IPS-20b (cell line): ENCODE data around the gene METRN.
"Not testable (repeated sequence)": the region's sequence is repeated elsewhere in the genome, so short reads cannot be mapped to it uniquely, and the experiment has no call there.

Experiments used
- H3K27ac ChIP-seq: one replicate; pipeline ENCODE4 v1.5.1; 2013; ENCODE audit warnings: low read length
- H3K27me3 ChIP-seq: 2 replicates; pipeline ENCODE4 v1.6.1; 2013; ENCODE audit warnings: mild to moderate bottlenecking, low read length, inconsistent platforms; ENCODE audit not compliant: insufficient read depth
- H3K36me3 ChIP-seq: 2 replicates; pipeline ENCODE4 v1.6.1; 2013; ENCODE audit warnings: low read depth, mild to moderate bottlenecking, inconsistent platforms, low read length, moderate library complexity; ENCODE audit not compliant: insufficient read depth
- H3K4me1 ChIP-seq: 2 replicates; pipeline ENCODE4 v1.6.1; 2013; ENCODE audit warnings: mild to moderate bottlenecking, control low read depth, inconsistent platforms, low read length, moderate library complexity; ENCODE audit not compliant: insufficient read depth
- H3K4me3 ChIP-seq: 2 replicates; pipeline ENCODE4 v1.5.1; 2013; ENCODE audit warnings: mild to moderate bottlenecking, low read length, inconsistent platforms
- H3K9ac ChIP-seq: 2 replicates; pipeline ENCODE4 v1.6.1; 2013; ENCODE audit warnings: low read depth, mild to moderate bottlenecking, inconsistent platforms, low read length, moderate library complexity
- H3K9me3 ChIP-seq: 2 replicates; pipeline ENCODE4 v1.6.1; 2013; ENCODE audit warnings: mild to moderate bottlenecking, low read depth, low read length, inconsistent platforms; ENCODE audit not compliant: insufficient read depth

Gene METRN

GRCh38 chr16:708019-708418 is 6.9 kb upstream of the METRN start:
- Histone ChIP-seq H3K27me3 (peaks cover 74% of the 10 kb centered on the region), H3K27ac (no peak overlapping the region), H3K36me3 (no peaks in the 10 kb centered on the region), H3K9ac (no peak overlapping the region), H3K4me3 (no peak overlapping the region), H3K9me3 (no peaks in the 10 kb centered on the region), H3K4me1 (no peaks in the 10 kb centered on the region)

DNA sequence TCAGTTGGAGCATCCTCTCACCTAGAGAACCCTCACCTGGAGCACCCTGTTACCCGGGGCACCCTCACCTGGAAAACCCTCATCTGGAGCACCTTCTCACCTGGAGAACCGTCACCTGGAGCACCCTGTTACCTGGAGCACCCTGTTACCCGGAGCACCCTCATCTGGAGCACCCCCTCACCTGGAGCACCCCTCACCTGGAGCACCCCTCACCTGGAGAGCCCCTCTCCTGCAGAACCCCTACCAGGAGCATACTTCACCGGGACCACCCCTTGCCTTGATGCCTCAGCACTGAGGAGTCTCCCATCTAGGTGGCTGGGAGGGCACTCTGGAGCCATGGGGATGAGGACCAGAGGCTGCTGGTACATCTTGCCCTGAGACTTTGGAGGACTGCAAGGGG is 6.0 kb upstream of the METRN start:
- H3K4me1 ChIP-seq: no peaks in the 10 kb centered on the region
- H3K9me3 ChIP-seq: no peaks in the 10 kb centered on the region
- H3K4me3 ChIP-seq: no peak overlapping the region
- H3K9ac ChIP-seq: no peak overlapping the region
- no peaks in the 10 kb centered on the region for H3K36me3 ChIP-seq
- H3K27me3 ChIP-seq: peaks cover 71% of the 10 kb centered on the region
- H3K27ac ChIP-seq: no peak overlapping the region

DNA sequence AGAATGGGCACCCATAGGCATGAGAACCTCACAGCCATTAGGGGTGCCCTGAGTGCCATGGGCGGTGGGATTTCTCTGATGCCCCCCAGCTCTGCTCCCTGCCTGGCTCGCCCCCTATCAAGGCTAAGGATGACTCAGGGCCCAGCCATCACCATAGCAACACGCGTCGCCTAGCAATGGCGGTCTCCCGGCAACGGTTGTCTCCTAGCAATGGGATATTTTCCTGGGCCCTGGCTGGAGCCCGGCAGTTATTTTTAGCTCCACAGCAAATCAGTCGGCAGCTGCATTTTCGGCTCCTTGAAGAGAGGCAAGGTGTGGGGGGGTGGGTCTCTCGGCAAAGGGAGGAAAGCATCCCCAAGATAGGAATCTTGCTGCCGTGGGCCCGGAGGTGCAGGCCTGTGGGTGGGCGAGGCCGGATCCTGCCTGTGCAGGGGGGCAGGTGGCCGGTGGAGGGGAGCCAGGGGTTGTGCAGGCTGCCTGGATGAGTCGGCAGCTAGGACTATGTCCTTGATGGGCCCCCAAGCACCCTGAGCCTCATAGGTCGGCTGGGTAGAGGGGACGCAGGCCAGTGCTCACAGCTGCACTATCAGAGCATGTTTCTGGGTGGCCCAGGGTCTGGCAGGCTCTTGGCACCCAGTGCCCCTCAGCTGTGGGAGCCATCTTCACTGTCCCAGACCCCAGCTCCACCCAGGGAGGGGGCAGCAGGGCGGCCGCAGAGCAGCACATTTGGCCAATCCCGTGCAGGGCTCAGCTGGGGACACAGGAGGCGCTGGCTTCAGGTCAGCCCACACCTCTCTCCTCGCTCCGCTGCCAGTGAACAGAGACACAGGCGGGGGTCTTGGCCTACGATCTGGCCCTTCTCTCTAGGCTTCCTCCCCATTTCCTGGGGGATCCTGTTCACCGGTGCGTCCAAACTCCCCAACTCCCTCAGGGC is 5.1 kb upstream of the METRN start:
- H3K27ac ChIP-seq: no peak overlapping the region
- H3K4me1 ChIP-seq: no peaks in the 10 kb centered on the region
- peaks cover 70% of the 10 kb centered on the region for H3K27me3 ChIP-seq
- no peaks in the 10 kb centered on the region for H3K36me3 ChIP-seq
- H3K4me3 ChIP-seq: no peak overlapping the region
- H3K9me3 ChIP-seq: no peaks in the 10 kb centered on the region
- H3K9ac ChIP-seq: no peak overlapping the region

DNA sequence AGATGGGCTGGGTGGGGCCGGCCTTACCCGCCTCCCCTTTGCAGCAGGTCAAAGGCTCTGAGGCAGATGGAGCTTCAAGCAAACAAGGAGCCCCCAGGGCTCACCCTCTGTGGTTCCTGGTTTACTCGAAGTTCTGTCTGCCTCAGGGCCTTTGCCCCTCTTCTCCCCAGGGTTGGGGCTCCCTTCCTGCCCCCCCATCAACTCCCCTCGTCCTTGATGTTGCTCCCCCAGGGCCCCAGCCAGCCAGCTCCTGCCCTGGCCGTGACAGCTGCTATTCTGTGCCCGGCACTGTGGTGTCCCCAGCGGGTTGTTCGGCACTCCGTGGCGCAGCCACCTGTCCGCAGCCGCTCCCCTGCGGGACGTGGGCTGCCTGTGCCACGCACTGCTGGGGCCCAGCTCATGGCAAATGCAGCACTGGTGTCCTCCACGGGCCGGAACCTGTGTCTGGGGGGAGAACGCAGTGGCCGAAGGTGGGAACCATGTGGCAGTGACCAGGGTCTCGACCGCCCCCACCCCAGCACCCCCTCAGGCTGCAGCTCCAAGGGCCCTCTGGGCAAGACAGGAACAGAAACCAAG is 4.3 kb upstream of the METRN start:
- Histone ChIP-seq H3K27me3 (peaks cover 71% of the 10 kb centered on the region), H3K4me3 (no peak overlapping the region), H3K9me3 (no peaks in the 10 kb centered on the region), H3K9ac (no peak overlapping the region), H3K27ac (no peak overlapping the region), H3K36me3 (no peaks in the 10 kb centered on the region), H3K4me1 (no peaks in the 10 kb centered on the region)

DNA sequence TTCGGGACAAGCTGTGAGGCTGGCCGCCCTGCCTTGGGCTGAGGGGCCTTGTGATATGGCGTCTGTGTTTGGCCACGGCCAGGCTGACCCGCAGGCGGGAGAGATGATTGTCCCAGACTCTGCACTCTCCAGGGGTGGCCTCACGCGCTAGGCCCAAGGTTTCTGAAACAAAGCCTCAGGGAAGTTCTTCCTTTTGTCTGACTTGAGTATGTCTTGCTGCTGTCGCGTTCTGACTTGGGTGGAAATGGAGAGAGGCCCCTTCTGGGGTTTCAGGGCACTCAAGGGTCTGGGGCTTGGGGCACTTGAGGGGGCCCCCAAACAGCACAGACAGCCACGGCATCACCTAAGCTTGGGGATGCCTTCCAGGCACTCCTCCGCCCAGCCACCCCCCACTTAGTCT is 3.8 kb upstream of the METRN start:
- Histone ChIP-seq H3K27me3 (peaks cover 74% of the 10 kb centered on the region), H3K9me3 (no peaks in the 10 kb centered on the region), H3K9ac (no peak overlapping the region), H3K4me1 (peaks cover 2% of the 10 kb centered on the region; the same call in 1 of the 2 replicates), H3K36me3 (no peaks in the 10 kb centered on the region), H3K27ac (no peak overlapping the region), H3K4me3 (no peak overlapping the region)

DNA sequence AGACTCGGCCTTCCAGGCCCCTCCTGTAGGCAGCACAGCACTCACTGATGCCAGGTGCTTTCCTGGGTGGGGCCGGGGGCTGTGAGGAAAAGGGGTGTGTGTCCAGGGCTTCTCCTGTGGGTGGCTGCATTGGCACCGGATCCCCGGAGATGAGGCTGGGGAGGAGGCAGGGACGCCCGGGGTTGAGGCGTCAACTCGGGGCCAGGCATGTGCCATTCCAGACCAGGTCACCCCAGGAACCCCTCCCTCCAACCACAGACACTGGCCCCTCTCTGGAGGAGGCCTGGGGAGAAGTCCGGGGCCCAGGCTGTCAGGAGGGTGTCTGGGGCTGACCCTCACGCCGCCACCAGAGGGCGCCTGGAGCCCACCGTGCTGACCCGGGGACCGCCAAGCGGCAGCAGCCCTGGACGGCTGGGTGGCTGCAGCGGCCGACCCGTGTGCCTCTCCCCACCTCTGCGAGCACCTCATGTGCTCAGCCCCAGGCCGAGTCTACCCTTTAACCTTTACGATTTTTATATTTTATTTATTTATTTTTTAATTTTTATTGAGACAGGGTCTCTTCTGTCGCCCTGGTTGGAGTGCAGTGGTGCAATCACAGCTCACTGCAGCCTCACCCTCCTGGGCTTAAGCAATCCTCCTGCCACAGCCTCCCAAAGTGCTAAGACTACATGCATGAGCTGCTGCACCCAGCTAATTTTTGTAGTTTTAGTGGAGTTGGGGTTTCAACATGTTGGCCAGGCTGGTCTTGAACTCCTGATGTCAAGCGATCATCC is 3.2 kb upstream of the METRN start:
- Histone ChIP-seq H3K9me3 (no peaks in the 10 kb centered on the region), H3K9ac (no peak overlapping the region), H3K4me3 (no peak overlapping the region), H3K27ac (no peak overlapping the region), H3K27me3 (peaks cover 74% of the 10 kb centered on the region), H3K36me3 (no peaks in the 10 kb centered on the region), H3K4me1 (peaks cover 3% of the 10 kb centered on the region; the same call in 1 of the 2 replicates)

DNA sequence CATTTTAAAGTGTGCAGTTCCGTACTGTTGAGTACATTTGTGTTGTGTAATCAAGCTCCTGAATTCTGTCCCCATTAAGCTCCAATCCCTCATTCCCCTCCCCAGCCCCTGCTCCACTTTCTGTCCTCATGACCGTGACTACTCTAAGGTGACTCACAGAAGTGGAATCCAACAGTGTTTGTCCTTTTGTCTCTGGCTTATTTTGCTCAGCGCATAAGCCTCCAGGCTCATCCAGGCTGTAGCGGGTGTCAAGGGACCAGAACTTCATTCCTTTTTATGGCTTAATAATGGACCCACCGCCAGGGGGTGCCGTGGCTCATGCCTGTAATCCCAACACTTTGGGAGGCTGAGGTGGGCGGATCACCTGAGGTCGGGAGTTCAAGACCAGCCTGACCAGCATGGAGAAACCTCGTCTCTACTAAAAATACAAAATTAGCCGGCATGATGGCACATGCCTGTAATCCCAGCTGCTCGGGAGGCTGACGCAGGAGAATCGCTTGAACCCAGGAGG is 2.1 kb upstream of the METRN start:
- H3K27me3 ChIP-seq: peaks cover 73% of the 10 kb centered on the region
- not testable (repeated sequence) for H3K9me3 ChIP-seq, H3K9ac ChIP-seq, H3K27ac ChIP-seq, H3K36me3 ChIP-seq, H3K4me1 ChIP-seq, H3K4me3 ChIP-seq

DNA sequence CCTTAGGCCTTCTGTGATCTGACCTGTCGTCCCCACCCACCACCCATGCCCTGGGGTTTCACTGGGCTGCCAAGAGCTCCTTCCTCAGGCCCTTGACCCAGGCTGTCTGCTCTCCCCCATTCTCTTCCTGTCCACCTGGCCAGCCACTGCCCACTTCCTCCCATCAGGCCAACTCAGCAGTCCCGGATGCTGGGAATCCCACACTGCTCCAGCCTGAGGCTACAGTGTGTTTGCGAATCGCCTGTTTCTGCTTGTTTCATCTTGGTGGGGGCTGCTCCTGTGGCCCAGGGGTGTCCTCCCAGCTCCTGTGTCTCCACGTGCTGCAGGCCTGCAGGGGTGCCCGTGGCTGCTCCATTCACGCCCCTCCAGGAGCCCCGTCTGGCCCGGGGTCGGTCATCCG is 839 bp upstream of the METRN start:
- H3K27me3 ChIP-seq: peaks cover 72% of the 10 kb centered on the region
- no peak overlapping the region for H3K9ac ChIP-seq
- no peaks in the 10 kb centered on the region for H3K9me3 ChIP-seq
- no peak overlapping the region for H3K4me3 ChIP-seq
- no peaks in the 10 kb centered on the region for H3K36me3 ChIP-seq
- no peak overlapping the region for H3K27ac ChIP-seq
- H3K4me1 ChIP-seq: peaks cover 3% of the 10 kb centered on the region; the same call in 1 of the 2 replicates

DNA sequence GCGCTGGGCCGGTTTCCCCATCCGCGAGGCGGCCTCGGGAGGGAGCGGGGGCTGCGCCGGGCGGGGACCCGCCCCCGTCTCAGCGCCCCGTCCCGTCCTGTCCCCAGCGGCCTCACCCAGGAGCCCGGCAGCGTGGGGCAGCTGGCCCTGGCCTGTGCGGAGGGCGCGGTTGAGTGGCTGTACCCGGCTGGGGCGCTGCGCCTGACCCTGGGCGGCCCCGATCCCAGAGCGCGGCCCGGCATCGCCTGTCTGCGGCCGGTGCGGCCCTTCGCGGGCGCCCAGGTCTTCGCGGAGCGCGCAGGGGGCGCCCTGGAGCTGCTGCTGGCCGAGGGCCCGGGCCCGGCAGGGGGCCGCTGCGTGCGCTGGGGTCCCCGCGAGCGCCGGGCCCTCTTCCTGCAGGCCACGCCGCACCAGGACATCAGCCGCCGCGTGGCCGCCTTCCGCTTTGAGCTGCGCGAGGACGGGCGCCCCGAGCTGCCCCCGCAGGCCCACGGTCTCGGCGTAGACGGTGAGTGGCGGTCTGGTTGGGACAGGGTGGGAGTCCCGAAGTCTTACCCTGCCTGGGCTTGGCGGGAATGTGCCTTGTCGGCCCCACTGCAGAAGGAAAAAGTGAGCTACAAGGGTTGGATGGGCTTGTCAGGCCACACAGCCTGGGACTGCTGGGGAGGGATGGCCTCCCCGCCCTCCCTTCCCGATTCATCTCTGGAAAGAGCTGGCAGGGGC is 720 bp downstream of the METRN start:
- H3K4me1 ChIP-seq: peaks cover 3% of the 10 kb centered on the region; the same call in 1 of the 2 replicates
- H3K9me3 ChIP-seq: no peaks in the 10 kb centered on the region
- H3K27ac ChIP-seq: no peak overlapping the region
- H3K27me3 ChIP-seq: peaks cover 63% of the 10 kb centered on the region
- H3K9ac ChIP-seq: no peak overlapping the region
- H3K4me3 ChIP-seq: peak overlapping the region; percentile 56; the same call in 1 of the 2 replicates
- H3K36me3 ChIP-seq: no peaks in the 10 kb centered on the region

GRCh38 chr16:716200-716568 is 1.3 kb downstream of the METRN start:
- Histone ChIP-seq H3K4me1 (peaks cover 3% of the 10 kb centered on the region; the same call in 1 of the 2 replicates), H3K36me3 (no peaks in the 10 kb centered on the region), H3K4me3 (peak overlapping the region; percentile 38; the same call in 1 of the 2 replicates), H3K9ac (no peak overlapping the region), H3K27me3 (peaks cover 62% of the 10 kb centered on the region), H3K27ac (no peak overlapping the region), H3K9me3 (no peaks in the 10 kb centered on the region)

DNA sequence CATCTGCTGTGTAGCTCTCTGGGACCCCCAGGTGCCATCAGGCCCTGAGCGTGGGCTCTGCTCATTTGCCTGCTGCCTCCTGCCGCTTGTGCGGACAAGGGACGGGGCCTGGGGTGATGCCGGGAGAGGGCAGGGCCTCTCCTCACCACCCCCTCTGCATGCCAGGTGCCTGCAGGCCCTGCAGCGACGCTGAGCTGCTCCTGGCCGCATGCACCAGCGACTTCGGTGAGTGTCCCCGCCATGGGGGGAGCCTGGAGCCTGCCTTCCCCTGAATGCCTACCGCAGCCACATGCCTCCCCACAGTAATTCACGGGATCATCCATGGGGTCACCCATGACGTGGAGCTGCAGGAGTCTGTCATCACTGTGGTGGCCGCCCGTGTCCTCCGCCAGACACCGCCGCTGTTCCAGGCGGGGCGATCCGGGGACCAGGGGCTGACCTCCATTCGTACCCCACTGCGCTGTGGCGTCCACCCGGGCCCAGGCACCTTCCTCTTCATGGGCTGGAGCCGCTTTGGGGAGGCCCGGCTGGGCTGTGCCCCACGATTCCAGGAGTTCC is 1.9 kb downstream of the METRN start:
- Histone ChIP-seq H3K27ac (no peak overlapping the region), H3K36me3 (no peaks in the 10 kb centered on the region), H3K4me1 (peaks cover 3% of the 10 kb centered on the region; the same call in 1 of the 2 replicates), H3K9me3 (no peaks in the 10 kb centered on the region), H3K4me3 (no peak overlapping the region; the same call in 1 of the 2 replicates), H3K9ac (no peak overlapping the region), H3K27me3 (peaks cover 62% of the 10 kb centered on the region)
